K562 (cell line): Measurements from ENCODE around the gene USP13. TPM values are rescaled to one million over a fixed set of nuclear protein-coding genes. Genes with fewer than 3 reads are reported as not detected.

ENCODE experiments used
- ATAC-seq: fragments of 200-7000 bp; cut with Tn5 transposase; 3 replicates; pipeline ENCODE4 v1.9.1; 2020; ENCODE audit warnings: moderate library complexity
- BruUV-seq: library from RNA; stranded (reverse); fragments of 400-500 nt; replicated peaks from 2 replicates; lab custom pipeline; 2021; lab: Mats Ljungman, UMichigan
- CTCF ChIA-PET: fragments of 300-600 bp; formaldehyde crosslinking; extraction: SDS; loops from one replicate; lab custom pipeline; 2021; ENCODE audit warnings: low intra/inter-chr PET ratio; lab: Yijun Ruan, JAX
- POLR2A ChIA-PET: fragments of 300-600, 350-650 bp; sonication (Branson Sonifier 250); formaldehyde crosslinking; extraction: SDS; loops from one replicate; lab custom pipeline; 2021; ENCODE audit warnings: antibody characterized with exemption, inconsistent platforms; lab: Yijun Ruan, JAX
- DNase-seq, 4 experiments: peaks; one replicate each; pipeline versions ENCODE4 v3.0.0 to v3.0.0-alpha.2; 2011 to 2018; ENCODE audit warnings: low spot score in 3 of 4, mixed read lengths in 3 of 4; ENCODE audit errors: extremely low read depth in 1 of 4
- FAIRE-seq: peaks from 2 replicates; lab custom pipeline; 2011; peaks lifted over from hg19 to GRCh38; lab: Jason Lieb, UNC
- H2AFZ ChIP-seq: 2 replicates; pipeline ENCODE4 v1.6.0; 2011; ENCODE audit warnings: low read depth, low read length, control low read depth, inconsistent platforms
- H3K27ac ChIP-seq: fragments of 200-600 bp; 3 replicates; pipeline ENCODE4 v1.8.0; 2011; ENCODE audit warnings: low read depth, mild to moderate bottlenecking, control low read depth, inconsistent platforms, low read length, moderate library complexity, mixed read lengths; ENCODE audit errors: extremely low read depth
- H3K27me3 ChIP-seq, 2 experiments: fragments of 300-600 bp in 1 of 2; 2 replicates in 1 of 2; 3 replicates in 1 of 2; pipeline versions ENCODE4 v1.6.0 to v1.8.0; 2011; ENCODE audit warnings: inconsistent platforms in 2 of 2, low read length in 2 of 2, mild to moderate bottlenecking in 1 of 2, mixed read lengths in 1 of 2, moderate library complexity in 1 of 2; ENCODE audit not compliant: control insufficient read depth in 2 of 2, insufficient read depth in 2 of 2
- H3K36me3 ChIP-seq: fragments of 300-600 bp; 3 replicates; pipeline ENCODE4 v1.8.0; 2011; ENCODE audit warnings: mild to moderate bottlenecking, low read length, inconsistent platforms; ENCODE audit not compliant: control insufficient read depth, insufficient read depth
- H3K4me1 ChIP-seq, 2 experiments: fragments of 200-600 bp in 1 of 2; replicated peaks in 1 of 2; 2 replicates in 1 of 2; 3 replicates in 1 of 2; pipeline versions ENCODE4 v1.5.1 to v1.8.0; 2011; ENCODE audit warnings: inconsistent platforms in 2 of 2, low read length in 2 of 2, mild to moderate bottlenecking in 1 of 2, mixed read lengths in 1 of 2, moderate library complexity in 1 of 2; ENCODE audit not compliant: control insufficient read depth in 2 of 2, insufficient read depth in 2 of 2
- H3K4me2 ChIP-seq: 2 replicates; pipeline ENCODE4 v1.6.1; 2011; ENCODE audit warnings: low read length, control low read depth, inconsistent platforms, mixed read lengths; ENCODE audit not compliant: insufficient read depth
- H3K4me3 ChIP-seq: fragments of 200-600 bp; sonication (generic), shearing (Covaris generic); 2 replicates; pipeline ENCODE4 v1.5.1; 2016; ENCODE audit warnings: control low read depth, inconsistent platforms
- H3K79me2 ChIP-seq: fragments of 200-600 bp; 3 replicates; pipeline ENCODE4 v1.8.0; 2011; ENCODE audit warnings: low read length, inconsistent platforms; ENCODE audit not compliant: control insufficient read depth, insufficient read depth
- H3K9ac ChIP-seq, 2 experiments: 2 replicates each; pipeline versions ENCODE4 v1.6.0 to v1.6.1; 2011; ENCODE audit warnings: low read depth in 2 of 2, low read length in 2 of 2, control low read depth in 1 of 2, inconsistent platforms in 1 of 2, mild to moderate bottlenecking in 1 of 2, mixed read lengths in 1 of 2; ENCODE audit not compliant: insufficient read depth in 1 of 2
- H3K9me1 ChIP-seq: one replicate; pipeline ENCODE4 v1.6.0; 2011; ENCODE audit warnings: inconsistent platforms, mild to moderate bottlenecking, low read length, moderate library complexity; ENCODE audit not compliant: control insufficient read depth, insufficient read depth
- H3K9me3 ChIP-seq: replicated peaks from 2 replicates; pipeline ENCODE4 v1.5.1; 2011; ENCODE audit warnings: low read depth, low read length, inconsistent platforms; ENCODE audit not compliant: control insufficient read depth, insufficient read depth
- H4K20me1 ChIP-seq: replicated peaks from 2 replicates; pipeline ENCODE4 v1.6.1; 2011; ENCODE audit warnings: low read length, inconsistent platforms, mixed read lengths; ENCODE audit not compliant: control insufficient read depth, insufficient read depth
- CBX3 ChIP-seq, 2 experiments: IDR thresholded peaks; 1 replicate in 1 of 2; 2 replicates in 1 of 2; pipeline ENCODE4 v1.6.1; 2012; ENCODE audit warnings: inconsistent platforms in 2 of 2, low read length in 2 of 2, borderline replicate concordance in 1 of 2, control low read depth in 1 of 2
- GABPB1 ChIP-seq: sonication (generic); formaldehyde crosslinking; IDR thresholded peaks from 2 replicates; pipeline ENCODE4 v1.8.0; 2022; ENCODE audit warnings: mild to moderate bottlenecking, missing genetic modification reagents
- ZBTB33 ChIP-seq: sonication (generic); formaldehyde crosslinking; IDR thresholded peaks from 2 replicates; pipeline ENCODE4 v1.8.1; 2023; ENCODE audit warnings: mild to moderate bottlenecking, missing genetic modification reagents
- ZFP1 ChIP-seq: fragments of 450-650 bp; formaldehyde crosslinking; IDR thresholded peaks from 2 replicates; pipeline ENCODE4 v1.4.0; 2020; ENCODE audit warnings: mild to moderate bottlenecking, mixed read lengths
- ZNF143 ChIP-seq: sonication (generic); formaldehyde crosslinking; IDR thresholded peaks from 2 replicates; pipeline ENCODE4 v1.9.0; 2022; ENCODE audit warnings: mild to moderate bottlenecking, missing genetic modification reagents
- ZNF232 ChIP-seq: sonication (generic); formaldehyde crosslinking; IDR thresholded peaks from 2 replicates; pipeline ENCODE4 v1.8.0; 2022; ENCODE audit warnings: mild to moderate bottlenecking, missing genetic modification reagents
- ZNF551 ChIP-seq: fragments of 250-450 bp; sonication (Bioruptor Pico); IDR thresholded peaks from 2 replicates; pipeline ENCODE4 v1.5.0; 2021; ENCODE audit warnings: mild to moderate bottlenecking, moderate library complexity
- WGBS: fragments of 100-300 bp; shearing (Covaris generic); methylation state at CpG from one replicate; pipeline ENCODE4 v1.1.6; 2016; ENCODE audit warnings: low coverage, mixed read lengths; ENCODE audit not compliant: insufficient coverage; ENCODE audit errors: missing lambda C conversion rate; 5-methylcytosine and 5-hydroxymethylcytosine counted together
- in situ Hi-C: fragments of 300-500 bp; cut with MboI; formaldehyde crosslinking; loops from 4 replicates; pipeline ENCODE4 v1.15.0; 2018; ENCODE audit warnings: inconsistent platforms, mixed read lengths
- intact Hi-C: fragments of 100-400 bp; cut with micrococcal nuclease; formaldehyde crosslinking; loops from 2 replicates; pipeline ENCODE4 v1.14.2; 2022
- polyA plus RNA-seq, 8 experiments: library from polyadenylated mRNA; depleted of rRNA in 4 of 8; stranded (reverse) in 5 of 8; unstranded in 3 of 8; fragments of >200 nt; fragmentation: Nextera tagmentation in 2 of 8; fragmentation: Illumina TruSeq in 1 of 8; extraction: Ambion mirVana in 2 of 8; extraction: Trizol in 1 of 8; gene quantifications; 2 replicates each; pipeline versions ENCODE4 v1.2.1 to v1.2.3, GENCODE V29; 2011 to 2014; ENCODE audit warnings: inconsistent platforms in 1 of 8, missing spikeins in 1 of 8
- total RNA-seq, 7 experiments: library from RNA; depleted of rRNA in 6 of 7; stranded (reverse); fragments of >200 nt in 6 of 7; fragmentation: Illumina TruSeq in 2 of 7; extraction: Trizol in 2 of 7; gene quantifications; 2 replicates each; pipeline versions ENCODE4 v1.2.1 to v1.2.3, GENCODE V29; 2011 to 2021; ENCODE audit warnings: low replicate concordance in 1 of 7
- TF ChIP-seq, protein P1 (sequence below): fragments of 450-650 bp; IDR thresholded peaks from 2 replicates; pipeline ENCODE4 v1.6.1; 2016; ENCODE audit warnings: antibody characterized with exemption

USP13 gene
- total and polyA plus RNA-seq, 9 of the 15 experiments (the other 6 are each of a cell fraction or from before 2014, with no cell fraction given), result 0.11 to 2.3 (median 0.51) TPM

GRCh38 chr3:179716226-179716625, 63.4 kb downstream of the USP13 start (continued):
- TF ChIP-seq GABPB1, result no peak

DNA sequence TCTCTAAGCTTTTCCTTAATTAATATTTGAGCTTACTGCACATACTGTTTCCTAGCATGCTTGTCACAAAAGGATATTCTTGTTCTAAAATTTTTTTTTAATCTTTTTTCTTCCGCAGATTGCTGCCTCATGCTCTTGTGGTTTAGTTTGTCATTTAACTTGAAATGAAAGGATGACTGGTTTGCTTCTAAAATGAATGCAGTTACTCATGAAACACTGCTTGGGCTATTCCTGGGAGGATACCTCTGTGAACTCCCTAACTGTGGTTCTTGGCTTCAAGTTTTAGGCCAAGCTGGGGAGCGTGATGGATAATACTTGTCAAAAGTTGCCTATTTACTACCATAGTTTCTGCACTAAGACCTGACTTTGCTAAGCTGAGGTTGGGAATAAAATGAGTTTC, 64.0 kb downstream of the USP13 start:
- Histone ChIP-seq H3K27me3 (peaks cover 15 to 21% of the 10 kb centered on the region in 2 experiments), H3K9me3 (no peaks in the 10 kb centered on the region), H3K4me1 (no peaks in the 10 kb centered on the region), H3K9ac (no peak overlapping the region), H2AFZ (no peak overlapping the region), H3K79me2 (no peaks in the 10 kb centered on the region), H3K36me3 (no peaks in the 10 kb centered on the region), H3K4me2 (no peak overlapping the region), H4K20me1 (no peaks in the 10 kb centered on the region), H3K27ac (no peak overlapping the region), H3K4me3 (no peak overlapping the region), H3K9me1 (no peaks in the 10 kb centered on the region)
- no TSS peak for BruUV-seq
- 4% methylated on average over 2 of the region's 2 CpGs for WGBS
- ChIA-PET POLR2A (interaction anchor here (1.3 kb wide), 1 partner anchor 23 kb away, joined by 3 read pairs; no protein-coding TSS in a partner anchor), CTCF (no interaction called here)
- ATAC-seq, result no peak
- DNase-seq, result no peak
- FAIRE-seq, result no peak
- in situ Hi-C loops (no loop called here), intact Hi-C loops (no loop called here)
- TF ChIP-seq ZNF232 (CRISPR knock-in tag) (no peak), CBX3 (IDR thresholded peaks at IDR 0.05; ENCODE audit: borderline replicate concordance in 1 of 2, low read length in 2 of 2) (no peak), ZBTB33 (CRISPR knock-in tag) (no peak), ZFP1 (CRISPR knock-in tag) (no peak), ZNF143 (CRISPR knock-in tag) (no peak), ZNF551 (CRISPR knock-in tag) (no peak)
- TF ChIP-seq, protein P1, sequence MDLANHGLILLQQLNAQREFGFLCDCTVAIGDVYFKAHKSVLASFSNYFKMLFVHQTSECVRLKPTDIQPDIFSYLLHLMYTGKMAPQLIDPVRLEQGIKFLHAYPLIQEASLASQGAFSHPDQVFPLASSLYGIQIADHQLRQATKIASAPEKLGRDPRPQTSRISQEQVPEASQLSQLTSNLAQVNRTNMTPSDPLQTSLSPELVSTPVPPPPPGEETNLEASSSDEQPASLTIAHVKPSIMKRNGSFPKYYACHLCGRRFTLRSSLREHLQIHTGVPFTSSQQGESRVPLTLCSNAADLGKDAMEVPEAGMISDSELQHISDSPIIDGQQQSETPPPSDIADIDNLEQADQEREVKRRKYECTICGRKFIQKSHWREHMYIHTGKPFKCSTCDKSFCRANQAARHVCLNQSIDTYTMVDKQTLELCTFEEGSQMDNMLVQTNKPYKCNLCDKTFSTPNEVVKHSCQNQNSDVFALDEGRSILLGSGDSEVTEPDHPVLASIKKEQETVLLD, result no peak
